GM21825 (cell line): ENCODE results near the gene SPTBN1.

Source experiments
- ATAC-seq: cut with Tn5 transposase; IDR thresholded peaks from one replicate; pipeline ENCODE4 v1.9.1; 2021; ENCODE audit warnings: mild to moderate bottlenecking, moderate library complexity; ENCODE audit not compliant: unreplicated experiment

SPTBN1 gene

GRCh38 chr2:54627973-54628372 lies 171.8 kb downstream of the SPTBN1 start:
- ATAC-seq, result no peak

GRCh38 chr2:54628418-54628817 lies 172.3 kb downstream of the SPTBN1 start:
- ATAC-seq, result no peak

GRCh38 chr2:54628957-54629356 lies 172.8 kb downstream of the SPTBN1 start:
- ATAC-seq, result no peak

GRCh38 chr2:54629390-54629789 lies 173.3 kb downstream of the SPTBN1 start:
- no peak for ATAC-seq

GRCh38 chr2:54629914-54630857 lies 174.1 kb downstream of the SPTBN1 start:
- ATAC-seq, result no peak

GRCh38 chr2:54630858-54631497 lies 174.9 kb downstream of the SPTBN1 start:
- no peak for ATAC-seq

- ATAC-seq, result no peak
These were observed 175.6 kb downstream of the SPTBN1 start for GRCh38 chr2:54631755-54632154.

GRCh38 chr2:54632733-54633692 lies 176.9 kb downstream of the SPTBN1 start:
- ATAC-seq, result no peak

- peak; percentile 1 for ATAC-seq
These were observed 177.9 kb downstream of the SPTBN1 start for GRCh38 chr2:54634021-54634420.

- ATAC-seq, result peak; percentile 72
These were observed 178.7 kb downstream of the SPTBN1 start for GRCh38 chr2:54634564-54635511.

GRCh38 chr2:54635554-54636152 lies 179.5 kb downstream of the SPTBN1 start:
- ATAC-seq, result no peak

GRCh38 chr2:54636415-54637139 lies 180.4 kb downstream of the SPTBN1 start:
- ATAC-seq, result no peak

- ATAC-seq, result peak; percentile 29
These were observed 182.0 kb downstream of the SPTBN1 start for GRCh38 chr2:54638103-54638502.

GRCh38 chr2:54638774-54639187 lies 182.7 kb downstream of the SPTBN1 start:
- no peak for ATAC-seq

GRCh38 chr2:54639609-54640008 lies 183.5 kb downstream of the SPTBN1 start:
- no peak for ATAC-seq

- no peak for ATAC-seq
These were observed 184.9 kb downstream of the SPTBN1 start for GRCh38 chr2:54640834-54641540.

GRCh38 chr2:54641988-54642387 lies 185.9 kb downstream of the SPTBN1 start:
- ATAC-seq, result no peak
